HL-60 (cell line): ENCODE data around the gene C17orf50.

ENCODE experiments used
- DNase-seq, 2 experiments: peaks; one replicate each; pipeline ENCODE4 v3.0.0-alpha.2; 2010 to 2020; ENCODE audit warnings: low read depth in 1 of 2, low spot score in 1 of 2
- H3K27ac ChIP-seq: fragments of 250-450 bp; sonication (Bioruptor Pico); replicated peaks from 2 replicates; pipeline ENCODE4 v1.5.1; 2020; ENCODE audit warnings: mild to moderate bottlenecking, moderate library complexity
- H3K27me3 ChIP-seq: fragments of 250-450 bp; sonication (Bioruptor Pico); 2 replicates; pipeline ENCODE4 v1.5.1; 2021; ENCODE audit warnings: mild to moderate bottlenecking, moderate library complexity; ENCODE audit not compliant: insufficient read depth, poor library complexity, severe bottlenecking
- H3K4me3 ChIP-seq: replicated peaks from 2 replicates; pipeline ENCODE4 v1.5.1; 2011; ENCODE audit warnings: mild to moderate bottlenecking, control low read depth, low read length; ENCODE audit not compliant: insufficient read depth
- GABPA ChIP-seq: IDR thresholded peaks from 2 replicates; pipeline ENCODE4 v1.6.1; 2012; ENCODE audit warnings: low read depth
- POLR2AphosphoS5 ChIP-seq: IDR thresholded peaks from 2 replicates; pipeline ENCODE4 v1.6.1; 2012; ENCODE audit warnings: low read depth
- SPI1 ChIP-seq: IDR thresholded peaks from 2 replicates; pipeline ENCODE4 v1.6.1; 2012; ENCODE audit warnings: low read depth, mild to moderate bottlenecking, borderline replicate concordance
- TF ChIP-seq, protein P1 (sequence below): IDR thresholded peaks from 2 replicates; pipeline ENCODE4 v1.6.1; 2012; ENCODE audit warnings: low read depth; ENCODE audit not compliant: insufficient replicate concordance
- TF ChIP-seq, protein P2 (sequence below): IDR thresholded peaks from one replicate; pipeline ENCODE4 v1.5.1; 2011; ENCODE audit warnings: low read length, control low read depth, inconsistent platforms; ENCODE audit not compliant: insufficient read depth

Gene C17orf50

DNA sequence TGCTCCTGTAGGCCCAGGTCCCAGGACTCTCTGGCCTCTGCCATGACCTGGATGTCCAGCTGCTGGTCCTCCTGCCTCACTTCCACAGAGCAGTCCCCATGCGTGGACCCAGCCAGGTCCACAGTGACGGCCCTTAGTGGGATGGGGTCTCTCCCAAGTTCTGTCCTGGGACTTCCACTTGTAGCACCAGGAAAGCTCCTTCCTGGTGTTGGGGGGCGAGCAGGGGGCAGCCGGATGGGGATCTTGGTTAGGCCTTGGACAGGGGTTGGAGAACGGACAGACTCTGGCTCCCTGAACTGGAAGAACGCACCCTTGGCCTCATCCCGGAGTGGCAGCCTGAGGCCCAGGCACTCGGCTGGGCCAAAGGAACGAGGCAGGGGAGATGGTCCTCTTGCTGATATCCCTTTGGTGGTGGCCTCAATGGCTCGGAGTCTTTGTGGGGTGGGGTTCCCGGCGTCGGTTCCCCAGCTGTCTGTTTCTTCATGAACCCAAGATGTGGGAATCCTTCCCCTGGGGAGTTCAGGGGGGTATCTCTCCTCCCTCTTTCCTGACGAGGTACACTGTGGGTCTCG, 14.9 kb upstream of the C17orf50 start:
- Histone ChIP-seq H3K27ac (no peak overlapping the region), H3K27me3 (peaks cover 28% of the 10 kb centered on the region), H3K4me3 (no peak overlapping the region)
- DNase-seq = no peak
- TF ChIP-seq, protein P1, sequence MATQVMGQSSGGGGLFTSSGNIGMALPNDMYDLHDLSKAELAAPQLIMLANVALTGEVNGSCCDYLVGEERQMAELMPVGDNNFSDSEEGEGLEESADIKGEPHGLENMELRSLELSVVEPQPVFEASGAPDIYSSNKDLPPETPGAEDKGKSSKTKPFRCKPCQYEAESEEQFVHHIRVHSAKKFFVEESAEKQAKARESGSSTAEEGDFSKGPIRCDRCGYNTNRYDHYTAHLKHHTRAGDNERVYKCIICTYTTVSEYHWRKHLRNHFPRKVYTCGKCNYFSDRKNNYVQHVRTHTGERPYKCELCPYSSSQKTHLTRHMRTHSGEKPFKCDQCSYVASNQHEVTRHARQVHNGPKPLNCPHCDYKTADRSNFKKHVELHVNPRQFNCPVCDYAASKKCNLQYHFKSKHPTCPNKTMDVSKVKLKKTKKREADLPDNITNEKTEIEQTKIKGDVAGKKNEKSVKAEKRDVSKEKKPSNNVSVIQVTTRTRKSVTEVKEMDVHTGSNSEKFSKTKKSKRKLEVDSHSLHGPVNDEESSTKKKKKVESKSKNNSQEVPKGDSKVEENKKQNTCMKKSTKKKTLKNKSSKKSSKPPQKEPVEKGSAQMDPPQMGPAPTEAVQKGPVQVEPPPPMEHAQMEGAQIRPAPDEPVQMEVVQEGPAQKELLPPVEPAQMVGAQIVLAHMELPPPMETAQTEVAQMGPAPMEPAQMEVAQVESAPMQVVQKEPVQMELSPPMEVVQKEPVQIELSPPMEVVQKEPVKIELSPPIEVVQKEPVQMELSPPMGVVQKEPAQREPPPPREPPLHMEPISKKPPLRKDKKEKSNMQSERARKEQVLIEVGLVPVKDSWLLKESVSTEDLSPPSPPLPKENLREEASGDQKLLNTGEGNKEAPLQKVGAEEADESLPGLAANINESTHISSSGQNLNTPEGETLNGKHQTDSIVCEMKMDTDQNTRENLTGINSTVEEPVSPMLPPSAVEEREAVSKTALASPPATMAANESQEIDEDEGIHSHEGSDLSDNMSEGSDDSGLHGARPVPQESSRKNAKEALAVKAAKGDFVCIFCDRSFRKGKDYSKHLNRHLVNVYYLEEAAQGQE = no peak
- no peak for TF ChIP-seq GABPA
- TF ChIP-seq, protein P2, sequence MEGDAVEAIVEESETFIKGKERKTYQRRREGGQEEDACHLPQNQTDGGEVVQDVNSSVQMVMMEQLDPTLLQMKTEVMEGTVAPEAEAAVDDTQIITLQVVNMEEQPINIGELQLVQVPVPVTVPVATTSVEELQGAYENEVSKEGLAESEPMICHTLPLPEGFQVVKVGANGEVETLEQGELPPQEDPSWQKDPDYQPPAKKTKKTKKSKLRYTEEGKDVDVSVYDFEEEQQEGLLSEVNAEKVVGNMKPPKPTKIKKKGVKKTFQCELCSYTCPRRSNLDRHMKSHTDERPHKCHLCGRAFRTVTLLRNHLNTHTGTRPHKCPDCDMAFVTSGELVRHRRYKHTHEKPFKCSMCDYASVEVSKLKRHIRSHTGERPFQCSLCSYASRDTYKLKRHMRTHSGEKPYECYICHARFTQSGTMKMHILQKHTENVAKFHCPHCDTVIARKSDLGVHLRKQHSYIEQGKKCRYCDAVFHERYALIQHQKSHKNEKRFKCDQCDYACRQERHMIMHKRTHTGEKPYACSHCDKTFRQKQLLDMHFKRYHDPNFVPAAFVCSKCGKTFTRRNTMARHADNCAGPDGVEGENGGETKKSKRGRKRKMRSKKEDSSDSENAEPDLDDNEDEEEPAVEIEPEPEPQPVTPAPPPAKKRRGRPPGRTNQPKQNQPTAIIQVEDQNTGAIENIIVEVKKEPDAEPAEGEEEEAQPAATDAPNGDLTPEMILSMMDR = no peak
- no peak for TF ChIP-seq POLR2AphosphoS5

DNA sequence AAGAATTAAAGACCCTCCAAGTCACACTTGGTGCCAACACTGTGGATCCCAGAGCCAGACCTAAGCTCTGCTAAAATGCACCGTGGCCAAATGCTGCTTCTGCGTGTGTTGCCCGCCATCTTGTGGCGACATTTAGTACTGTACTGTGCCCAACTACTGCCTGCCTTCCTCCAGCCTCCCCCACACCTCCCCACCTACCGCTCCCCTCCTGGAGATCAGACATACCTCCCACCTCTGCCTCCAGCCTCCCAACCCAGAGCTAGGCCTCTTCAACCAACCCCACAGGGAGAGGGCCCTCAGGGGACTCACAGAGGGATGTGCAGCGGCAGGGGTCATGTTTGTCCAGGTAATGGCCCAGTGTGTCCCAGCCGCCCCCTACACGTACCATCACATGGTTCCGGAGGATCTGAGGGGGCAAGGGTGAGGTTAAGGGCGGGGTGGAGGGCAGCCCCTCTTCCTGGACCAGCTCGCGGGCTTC, 13.1 kb upstream of the C17orf50 start:
- H3K27me3 ChIP-seq = peaks cover 25% of the 10 kb centered on the region
- DNase-seq = peak; percentile 47 to 65
- no peak overlapping the region for H3K4me3 ChIP-seq
- no peak overlapping the region for H3K27ac ChIP-seq
- TF ChIP-seq, protein P2 = peak; percentile 68
- TF ChIP-seq, protein P1 = no peak
- TF ChIP-seq GABPA = no peak
- no peak for TF ChIP-seq POLR2AphosphoS5

DNA sequence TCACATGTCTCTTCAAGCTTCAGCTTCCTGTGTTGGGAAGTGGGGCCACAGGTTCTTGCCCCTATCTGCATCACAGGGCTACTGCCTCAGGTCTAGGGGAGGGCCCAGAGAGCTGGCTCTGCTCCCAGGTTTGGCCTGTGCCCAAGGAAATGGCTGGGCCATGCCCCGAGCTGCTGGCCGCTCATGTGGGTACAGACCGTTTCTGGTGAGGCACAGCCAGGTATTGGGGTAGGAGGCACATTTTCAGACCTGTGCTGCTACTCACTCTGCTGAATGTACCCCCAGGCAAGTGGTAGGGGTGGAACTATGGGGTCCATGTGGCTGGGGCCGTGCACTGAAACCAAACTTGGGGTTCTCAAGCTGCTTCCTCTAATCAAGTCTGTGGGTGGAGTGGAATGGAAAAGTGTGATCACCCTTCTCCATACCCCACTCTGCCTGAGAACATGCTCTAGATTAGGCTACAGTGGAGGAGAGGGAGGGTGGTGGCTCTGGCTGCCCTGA, 12.3 kb upstream of the C17orf50 start:
- no peak overlapping the region for H3K27ac ChIP-seq
- DNase-seq = no peak

More for the DNA sequence above, 12.3 kb upstream of the C17orf50 start:
- TF ChIP-seq, protein P1 = no peak
- TF ChIP-seq GABPA = no peak
- no peak for TF ChIP-seq SPI1
- no peak for TF ChIP-seq POLR2AphosphoS5
- TF ChIP-seq, protein P2 = no peak
- H3K4me3 ChIP-seq = no peak overlapping the region
- peaks cover 28% of the 10 kb centered on the region for H3K27me3 ChIP-seq
